T-helper 22 cell (primary cell): ENCODE results near the gene DUSP5.
A peak's percentile ranks its signal among the peaks of the same experiment; 100 is the strongest.

Source experiments
- DNase-seq: peaks from one replicate; pipeline ENCODE4 v3.0.0-alpha.2; 2020; ENCODE audit warnings: low read depth

DUSP5 gene

GRCh38 chr10:110547139-110547761, 49.5 kb downstream of the DUSP5 start:
- DNase-seq, result no peak

- no peak for DNase-seq
These were observed 50.3 kb downstream of the DUSP5 start for GRCh38 chr10:110548002-110548401.

GRCh38 chr10:110549211-110549610, 51.5 kb downstream of the DUSP5 start:
- DNase-seq, result no peak

GRCh38 chr10:110553905-110554304, 56.2 kb downstream of the DUSP5 start:
- no peak for DNase-seq

- no peak for DNase-seq
These were observed 58.6 kb downstream of the DUSP5 start for GRCh38 chr10:110556296-110556695.

GRCh38 chr10:110556969-110557601, 59.4 kb downstream of the DUSP5 start:
- DNase-seq, result peak; percentile 23

- DNase-seq, result no peak
These were observed 60.3 kb downstream of the DUSP5 start for GRCh38 chr10:110558041-110558440.

GRCh38 chr10:110560012-110560411, 62.3 kb downstream of the DUSP5 start:
- no peak for DNase-seq
